K562 (cell line): Measurements from ENCODE around the gene BRWD1. TPM values are rescaled to one million over a fixed set of nuclear protein-coding genes. Genes with fewer than 3 reads are reported as not detected.

Experiments
- BRF1 ChIP-seq: IDR thresholded peaks from 3 replicates; pipeline ENCODE4 v1.6.1; 2011; ENCODE audit warnings: borderline replicate concordance, mild to moderate bottlenecking; ENCODE audit not compliant: insufficient read length; ENCODE audit errors: extremely low read depth
- CGGBP1 ChIP-seq: fragments of 250-450 bp; sonication (Bioruptor Pico); IDR thresholded peaks from 2 replicates; pipeline ENCODE4 v1.9.0; 2021; ENCODE audit warnings: mild to moderate bottlenecking
- ETV1 ChIP-seq: fragments of 450-650 bp; conservative IDR thresholded peaks from 2 replicates; pipeline ENCODE4 v1.6.1; 2016; ENCODE audit warnings: missing genetic modification characterization, control low read depth, low read depth, missing compliant biosample characterization
- HNRNPLL ChIP-seq: fragments of 200-400 bp; formaldehyde crosslinking; IDR thresholded peaks from 2 replicates; pipeline ENCODE4 v1.6.1; 2017; ENCODE audit warnings: low read length, low read depth, mild to moderate bottlenecking; ENCODE audit not compliant: poor library complexity, severe bottlenecking
- IRF2 ChIP-seq: sonication (generic); formaldehyde crosslinking; IDR thresholded peaks from 2 replicates; pipeline ENCODE4 v1.8.1; 2022; ENCODE audit warnings: mild to moderate bottlenecking, missing genetic modification reagents
- KAT2B ChIP-seq: IDR thresholded peaks from one replicate; pipeline ENCODE4 v1.6.1; 2012; ENCODE audit warnings: low read depth, mild to moderate bottlenecking, control low read depth, inconsistent platforms, low read length, moderate library complexity
- MTA2 ChIP-seq: fragments of 450-650 bp; IDR thresholded peaks from 2 replicates; pipeline ENCODE4 v1.6.1; 2016; ENCODE audit warnings: low read depth
- MYNN ChIP-seq, 2 experiments: sonication (generic); formaldehyde crosslinking in 1 of 2; IDR thresholded peaks; 2 replicates each; pipeline versions ENCODE4 v1.5.0 to v1.6.1; 2016 to 2020; ENCODE audit warnings: antibody characterized with exemption in 1 of 2, missing genetic modification reagents in 1 of 2
- NFIX ChIP-seq: fragments of 250-450 bp; sonication (Bioruptor Pico); IDR thresholded peaks from 2 replicates; pipeline ENCODE4 v1.4.0; 2020; ENCODE audit warnings: low read depth, mild to moderate bottlenecking, moderate library complexity
- NONO ChIP-seq, 2 experiments: fragments of 200-400 bp in 1 of 2; fragments of 450-650 bp in 1 of 2; formaldehyde crosslinking in 1 of 2; IDR thresholded peaks; 2 replicates each; pipeline ENCODE4 v1.6.1; 2017; ENCODE audit warnings: low read depth in 2 of 2, mild to moderate bottlenecking in 2 of 2, moderate library complexity in 2 of 2, low read length in 1 of 2
- NUFIP1 ChIP-seq: fragments of 450-650 bp; IDR thresholded peaks from 2 replicates; pipeline ENCODE4 v1.6.1; 2018; ENCODE audit not compliant: partially characterized antibody
- PATZ1 ChIP-seq: fragments of 250-450 bp; sonication (Bioruptor Pico); IDR thresholded peaks from 2 replicates; pipeline ENCODE4 v1.5.0; 2020; ENCODE audit warnings: mild to moderate bottlenecking, borderline replicate concordance
- RBM17 ChIP-seq: fragments of 200-400 bp; formaldehyde crosslinking; IDR thresholded peaks from 2 replicates; pipeline ENCODE4 v1.6.1; 2017; ENCODE audit warnings: low read depth, mild to moderate bottlenecking, low read length, borderline replicate concordance
- RCOR1 ChIP-seq, 2 experiments: IDR thresholded peaks; 2 replicates each; pipeline ENCODE4 v1.6.1; 2012; ENCODE audit warnings: low read depth in 2 of 2, low read length in 2 of 2, borderline replicate concordance in 1 of 2, improper control_type of control experiment in 1 of 2
- SIN3A ChIP-seq, 2 experiments: fragments of 150-350 bp in 1 of 2; IDR thresholded peaks; 2 replicates each; pipeline ENCODE4 v1.6.1; 2011 to 2016; ENCODE audit warnings: borderline replicate concordance in 2 of 2, low read depth in 2 of 2, low read length in 2 of 2, mild to moderate bottlenecking in 2 of 2, moderate library complexity in 2 of 2; ENCODE audit not compliant: control insufficient read depth in 1 of 2
- TCF7 ChIP-seq: sonication (generic); IDR thresholded peaks from 2 replicates; pipeline ENCODE4 v1.6.1; 2016; ENCODE audit warnings: antibody characterized with exemption, borderline replicate concordance
- XRCC4 ChIP-seq: IDR thresholded peaks from one replicate; pipeline ENCODE4 v1.6.1; 2011; ENCODE audit not compliant: insufficient read depth, insufficient read length; ENCODE audit errors: extremely low read depth
- ZNF143 ChIP-seq: sonication (generic); formaldehyde crosslinking; IDR thresholded peaks from 2 replicates; pipeline ENCODE4 v1.9.0; 2022; ENCODE audit warnings: mild to moderate bottlenecking, missing genetic modification reagents
- ZNF507 ChIP-seq: conservative IDR thresholded peaks from 2 replicates; pipeline ENCODE4 v1.6.1; 2017; ENCODE audit warnings: missing genetic modification characterization, missing compliant biosample characterization
- ZNF780A ChIP-seq: fragments of 250-450 bp; sonication (Bioruptor Pico); IDR thresholded peaks from 2 replicates; pipeline ENCODE4 v1.5.0; 2021; ENCODE audit warnings: mild to moderate bottlenecking
- polyA plus RNA-seq, 8 experiments: library from polyadenylated mRNA; depleted of rRNA in 4 of 8; stranded (reverse) in 5 of 8; unstranded in 3 of 8; fragments of >200 nt; fragmentation: Nextera tagmentation in 2 of 8; fragmentation: Illumina TruSeq in 1 of 8; extraction: Ambion mirVana in 2 of 8; extraction: Trizol in 1 of 8; gene quantifications; 2 replicates each; pipeline versions ENCODE4 v1.2.1 to v1.2.3, GENCODE V29; 2011 to 2014; ENCODE audit warnings: inconsistent platforms in 1 of 8, missing spikeins in 1 of 8
- total RNA-seq, 7 experiments: library from RNA; depleted of rRNA in 6 of 7; stranded (reverse); fragments of >200 nt in 6 of 7; fragmentation: Illumina TruSeq in 2 of 7; extraction: Trizol in 2 of 7; gene quantifications; 2 replicates each; pipeline versions ENCODE4 v1.2.1 to v1.2.3, GENCODE V29; 2011 to 2021; ENCODE audit warnings: low replicate concordance in 1 of 7
- TF ChIP-seq, protein P1 (sequence below): fragments of 150-350 bp; IDR thresholded peaks from 2 replicates; pipeline ENCODE4 v1.6.1; 2014; ENCODE audit warnings: low read depth, mild to moderate bottlenecking, low read length, borderline replicate concordance
- TF ChIP-seq, protein P2 (sequence below): sonication (generic); formaldehyde crosslinking; IDR thresholded peaks from 2 replicates; pipeline ENCODE4 v1.8.1; 2022; ENCODE audit warnings: missing genetic modification reagents

BRWD1 gene
- total and polyA plus RNA-seq, 9 of the 15 experiments (the other 6 are each of a cell fraction or from before 2014, with no cell fraction given) = 10.1 to 60.2 (median 34.1) TPM

GRCh38 chr21:39148975-39149374 is 164.5 kb downstream of the BRWD1 start (continued):
- TF ChIP-seq, protein P1, sequence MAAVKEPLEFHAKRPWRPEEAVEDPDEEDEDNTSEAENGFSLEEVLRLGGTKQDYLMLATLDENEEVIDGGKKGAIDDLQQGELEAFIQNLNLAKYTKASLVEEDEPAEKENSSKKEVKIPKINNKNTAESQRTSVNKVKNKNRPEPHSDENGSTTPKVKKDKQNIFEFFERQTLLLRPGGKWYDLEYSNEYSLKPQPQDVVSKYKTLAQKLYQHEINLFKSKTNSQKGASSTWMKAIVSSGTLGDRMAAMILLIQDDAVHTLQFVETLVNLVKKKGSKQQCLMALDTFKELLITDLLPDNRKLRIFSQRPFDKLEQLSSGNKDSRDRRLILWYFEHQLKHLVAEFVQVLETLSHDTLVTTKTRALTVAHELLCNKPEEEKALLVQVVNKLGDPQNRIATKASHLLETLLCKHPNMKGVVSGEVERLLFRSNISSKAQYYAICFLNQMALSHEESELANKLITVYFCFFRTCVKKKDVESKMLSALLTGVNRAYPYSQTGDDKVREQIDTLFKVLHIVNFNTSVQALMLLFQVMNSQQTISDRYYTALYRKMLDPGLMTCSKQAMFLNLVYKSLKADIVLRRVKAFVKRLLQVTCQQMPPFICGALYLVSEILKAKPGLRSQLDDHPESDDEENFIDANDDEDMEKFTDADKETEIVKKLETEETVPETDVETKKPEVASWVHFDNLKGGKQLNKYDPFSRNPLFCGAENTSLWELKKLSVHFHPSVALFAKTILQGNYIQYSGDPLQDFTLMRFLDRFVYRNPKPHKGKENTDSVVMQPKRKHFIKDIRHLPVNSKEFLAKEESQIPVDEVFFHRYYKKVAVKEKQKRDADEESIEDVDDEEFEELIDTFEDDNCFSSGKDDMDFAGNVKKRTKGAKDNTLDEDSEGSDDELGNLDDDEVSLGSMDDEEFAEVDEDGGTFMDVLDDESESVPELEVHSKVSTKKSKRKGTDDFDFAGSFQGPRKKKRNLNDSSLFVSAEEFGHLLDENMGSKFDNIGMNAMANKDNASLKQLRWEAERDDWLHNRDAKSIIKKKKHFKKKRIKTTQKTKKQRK = no peak
- TF ChIP-seq NONO (IDR thresholded peaks at IDR 0.05; ENCODE audit: low read depth in 2 of 2, low read length in 1 of 2) (no peak), RCOR1 (IDR thresholded peaks at IDR 0.05; ENCODE audit: borderline replicate concordance in 1 of 2, low read depth in 2 of 2, low read length in 2 of 2) (peak in 1 of 2 experiments; percentile 35; a peak in 1 of 4 replicates), ZNF143 (CRISPR knock-in tag) (no peak), ZNF507 (tag) (no peak), CGGBP1 (CRISPR knock-in tag) (no peak), MYNN (IDR thresholded peaks at IDR 0.05) (no peak), MYNN (CRISPR knock-in tag; IDR thresholded peaks at IDR 0.05) (no peak), NUFIP1 (no peak), BRF1 (no peak), KAT2B (no peak), ETV1 (tag) (no peak), MTA2 (peak; percentile 46; the same call in 1 of the 2 replicates), NFIX (CRISPR knock-in tag) (no peak), ZNF780A (no peak), PATZ1 (CRISPR knock-in tag) (no peak), HNRNPLL (no peak), TCF7 (no peak), XRCC4 (no peak), IRF2 (CRISPR knock-in tag) (no peak), SIN3A (IDR thresholded peaks at IDR 0.05; ENCODE audit: borderline replicate concordance in 2 of 2, control insufficient read depth in 1 of 2, low read depth in 2 of 2, low read length in 2 of 2) (no peak), RBM17 (no peak)
- TF ChIP-seq, protein P2, sequence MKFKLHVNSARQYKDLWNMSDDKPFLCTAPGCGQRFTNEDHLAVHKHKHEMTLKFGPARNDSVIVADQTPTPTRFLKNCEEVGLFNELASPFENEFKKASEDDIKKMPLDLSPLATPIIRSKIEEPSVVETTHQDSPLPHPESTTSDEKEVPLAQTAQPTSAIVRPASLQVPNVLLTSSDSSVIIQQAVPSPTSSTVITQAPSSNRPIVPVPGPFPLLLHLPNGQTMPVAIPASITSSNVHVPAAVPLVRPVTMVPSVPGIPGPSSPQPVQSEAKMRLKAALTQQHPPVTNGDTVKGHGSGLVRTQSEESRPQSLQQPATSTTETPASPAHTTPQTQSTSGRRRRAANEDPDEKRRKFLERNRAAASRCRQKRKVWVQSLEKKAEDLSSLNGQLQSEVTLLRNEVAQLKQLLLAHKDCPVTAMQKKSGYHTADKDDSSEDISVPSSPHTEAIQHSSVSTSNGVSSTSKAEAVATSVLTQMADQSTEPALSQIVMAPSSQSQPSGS (CRISPR knock-in tag) = no peak
